ENCODE measurements around the gene PEX13.
"Not testable (repeated sequence)": the region's sequence is repeated elsewhere in the genome, so short reads cannot be mapped to it uniquely, and the experiment has no call there.

PEX13 gene

DNA sequence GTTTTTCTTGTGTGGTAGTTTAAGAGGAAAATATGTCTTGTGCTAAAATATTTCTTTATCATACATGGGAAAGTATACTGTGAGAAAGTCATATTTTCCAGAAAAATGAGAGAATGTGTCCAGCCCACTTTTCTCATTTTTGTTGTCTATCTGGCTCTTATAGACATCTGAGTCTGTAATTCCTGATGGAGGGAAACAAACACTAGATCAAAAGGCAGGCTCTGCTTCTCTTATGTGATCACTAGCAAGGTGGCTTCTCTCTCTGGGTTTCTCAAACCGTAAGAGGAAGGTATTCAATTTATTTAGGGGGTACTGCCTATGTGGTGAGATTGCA is 40.0 kb upstream of the PEX13 start:
- DNase-seq (ENCODE audit: low read depth) = no peak
- no peak overlapping the region for H3K4me3 ChIP-seq (ENCODE audit: low read length)
- TF ChIP-seq CTCF (IDR thresholded peaks at IDR 0.05; ENCODE audit: insufficient read depth, low read depth, low read length, missing control alignments) = no peak

- no peak for TF ChIP-seq CTCF (IDR thresholded peaks at IDR 0.05; ENCODE audit: insufficient read depth, low read depth, low read length, missing control alignments)
- DNase-seq (ENCODE audit: low read depth) = no peak
- no peak overlapping the region for H3K4me3 ChIP-seq (ENCODE audit: low read length)
Observed at GRCh38 chr2:60979231-60979630, 38.3 kb upstream of the PEX13 start.

DNA sequence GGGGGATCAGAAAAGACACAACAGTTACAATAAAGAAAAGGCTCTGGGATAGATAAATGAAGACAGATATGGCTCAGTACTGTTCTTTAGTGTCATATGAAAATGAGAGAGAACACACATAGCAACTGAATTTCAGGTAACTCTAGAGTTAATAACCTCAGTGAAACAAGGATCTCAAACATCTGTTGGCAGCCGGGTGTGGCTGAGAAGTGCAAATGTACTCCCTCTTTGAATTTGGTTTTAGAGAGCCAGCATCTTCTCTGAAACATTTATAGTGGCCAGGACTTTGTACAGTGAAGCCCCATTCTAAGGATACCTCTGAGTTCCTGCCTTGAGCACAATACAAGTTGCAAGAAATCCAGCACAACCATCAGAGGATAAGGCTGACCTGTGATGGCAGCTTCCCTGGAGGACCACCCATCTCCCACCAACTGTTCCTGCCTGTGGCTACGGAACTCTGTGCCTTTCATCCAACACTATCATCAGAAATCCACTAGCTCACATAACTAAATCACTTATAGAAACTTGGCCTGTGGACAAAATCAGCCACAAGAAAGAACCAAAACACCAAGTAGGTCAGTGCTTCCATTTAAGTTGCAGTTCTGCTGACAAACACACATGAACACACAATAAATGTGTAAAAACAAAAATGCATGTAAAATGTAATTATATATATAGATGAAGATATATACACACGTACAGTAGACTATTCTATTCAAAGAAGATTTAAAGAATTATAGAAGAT is 37.3 kb upstream of the PEX13 start:
- DNase-seq (ENCODE audit: low read depth) = no peak
- H3K4me3 ChIP-seq (ENCODE audit: low read length) = no peak overlapping the region
- no peak for TF ChIP-seq CTCF (IDR thresholded peaks at IDR 0.05; ENCODE audit: insufficient read depth, low read depth, low read length, missing control alignments)

- DNase-seq (ENCODE audit: low read depth); H3K4me3 ChIP-seq (ENCODE audit: low read length): not testable (repeated sequence)
Observed at GRCh38 chr2:60982066-60982465, 35.5 kb upstream of the PEX13 start.

DNA sequence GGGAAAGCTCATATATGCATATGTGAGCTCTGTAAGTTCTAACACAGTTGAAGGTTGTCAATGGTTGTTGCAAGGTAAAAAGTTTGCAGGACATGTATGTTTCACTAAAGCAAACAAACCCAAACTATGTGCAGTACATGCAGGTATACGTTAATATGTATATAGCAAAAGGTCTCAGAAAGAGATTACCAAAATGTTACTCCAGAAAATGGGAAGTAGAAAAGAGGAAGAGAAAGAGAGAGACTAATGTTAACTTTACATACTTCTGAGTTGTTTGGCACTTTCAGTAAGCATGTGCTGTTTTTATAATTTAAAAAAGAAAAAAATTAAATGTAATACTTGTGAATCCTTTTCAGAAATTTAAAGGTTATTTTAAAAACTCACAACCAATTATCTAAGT is 32.8 kb upstream of the PEX13 start:
- TF ChIP-seq CTCF (IDR thresholded peaks at IDR 0.05; ENCODE audit: insufficient read depth, low read depth, low read length, missing control alignments) = no peak
- DNase-seq (ENCODE audit: low read depth) = no peak
- H3K4me3 ChIP-seq (ENCODE audit: low read length) = no peak overlapping the region

- no peak for TF ChIP-seq CTCF (IDR thresholded peaks at IDR 0.05; ENCODE audit: insufficient read depth, low read depth, low read length, missing control alignments)
- no peak overlapping the region for H3K4me3 ChIP-seq (ENCODE audit: low read length)
- no peak for DNase-seq (ENCODE audit: low read depth)
Observed at GRCh38 chr2:60987041-60987440, 30.5 kb upstream of the PEX13 start.

- DNase-seq (ENCODE audit: low read depth); H3K4me3 ChIP-seq (ENCODE audit: low read length): not testable (repeated sequence)
Observed at GRCh38 chr2:60987656-60988055, 29.9 kb upstream of the PEX13 start.

GRCh38 chr2:60989259-60989658 is 28.3 kb upstream of the PEX13 start:
- TF ChIP-seq CTCF (IDR thresholded peaks at IDR 0.05; ENCODE audit: insufficient read depth, low read depth, low read length, missing control alignments) = no peak
- no peak overlapping the region for H3K4me3 ChIP-seq (ENCODE audit: low read length)
- DNase-seq (ENCODE audit: low read depth) = peak; percentile 57
